Anterior cingulate cortex (tissue), 58 donors: ENCODE measurements around the gene CELF2.

Experiments used
- DNase-seq, 58 donors: peaks; one replicate each; lab custom pipeline; 2025; lab: John Stamatoyannopoulos, UW

The CELF2 gene

GRCh38 chr10:11189582-11190376 lies 172.1 kb downstream of the CELF2 start:
- no peak for DNase-seq

GRCh38 chr10:11191190-11191589 lies 173.5 kb downstream of the CELF2 start:
- no peak for DNase-seq

GRCh38 chr10:11191678-11192077 lies 174.0 kb downstream of the CELF2 start:
- no peak for DNase-seq

GRCh38 chr10:11192304-11193000 lies 174.8 kb downstream of the CELF2 start:
- DNase-seq = no peak

GRCh38 chr10:11193001-11193551 lies 175.4 kb downstream of the CELF2 start:
- no peak for DNase-seq

GRCh38 chr10:11194859-11195586 lies 177.4 kb downstream of the CELF2 start:
- peak in 2 of 58 donors; percentile 26 to 47 for DNase-seq

- DNase-seq = no peak
Observed at GRCh38 chr10:11195623-11196022, 178.0 kb downstream of the CELF2 start.

- DNase-seq = peak in 4 of 58 donors; percentile 21 to 38 (median 26)
Observed at GRCh38 chr10:11197266-11197712, 179.6 kb downstream of the CELF2 start.

- DNase-seq = no peak
Observed at GRCh38 chr10:11197878-11198277, 180.2 kb downstream of the CELF2 start.

GRCh38 chr10:11201911-11202310 lies 184.2 kb downstream of the CELF2 start:
- no peak for DNase-seq

- DNase-seq = no peak
Observed at GRCh38 chr10:11204351-11204942, 186.8 kb downstream of the CELF2 start.

GRCh38 chr10:11205030-11205772 lies 187.5 kb downstream of the CELF2 start:
- no peak for DNase-seq

- no peak for DNase-seq
Observed at GRCh38 chr10:11206676-11207559, 189.2 kb downstream of the CELF2 start.

GRCh38 chr10:11207560-11207844 lies 189.8 kb downstream of the CELF2 start:
- no peak for DNase-seq

GRCh38 chr10:11208243-11208642 lies 190.6 kb downstream of the CELF2 start:
- no peak for DNase-seq

GRCh38 chr10:11208908-11209829 lies 191.5 kb downstream of the CELF2 start:
- DNase-seq = no peak

- DNase-seq = peak in 25 of 58 donors; percentile 11 to 76 (median 40)
Observed at GRCh38 chr10:11209830-11210181, 192.1 kb downstream of the CELF2 start.
